OCI-LY1 (cell line): ENCODE data around the gene PSMD4.

Source experiments
- H2AFZ ChIP-seq: fragments of 200-600 bp; sonication (generic), shearing (Covaris generic); 2 replicates; pipeline ENCODE4 v1.6.0; 2014; ENCODE audit warnings: antibody characterized with exemption, mild to moderate bottlenecking, low read length
- H3F3A ChIP-seq: fragments of 200-600 bp; sonication (generic), shearing (Covaris generic); 2 replicates; pipeline ENCODE4 v1.6.0; 2014; ENCODE audit warnings: mild to moderate bottlenecking, antibody characterized with exemption, low read length, moderate library complexity; ENCODE audit not compliant: insufficient read depth
- H3K27ac ChIP-seq: fragments of 200-600 bp; sonication (generic); 2 replicates; pipeline ENCODE4 v1.5.1; 2014; ENCODE audit warnings: low read length, mixed run types, mild to moderate bottlenecking, low read depth; ENCODE audit not compliant: poor library complexity, severe bottlenecking
- H3K27me3 ChIP-seq: fragments of 200-600 bp; sonication (generic); 2 replicates; pipeline ENCODE4 v1.6.0; 2014; ENCODE audit warnings: antibody characterized with exemption, mild to moderate bottlenecking, low read length, moderate library complexity; ENCODE audit not compliant: insufficient read depth
- H3K36me3 ChIP-seq: fragments of 200-600 bp; sonication (generic); 2 replicates; pipeline ENCODE4 v1.6.1; 2014; ENCODE audit warnings: mild to moderate bottlenecking, antibody characterized with exemption, low read length, moderate library complexity, mixed read lengths; ENCODE audit not compliant: insufficient read depth
- H3K4me1 ChIP-seq: fragments of 200-600 bp; sonication (generic); 2 replicates; pipeline ENCODE4 v1.5.1; 2014; ENCODE audit warnings: mild to moderate bottlenecking, low read length, moderate library complexity; ENCODE audit not compliant: insufficient read depth, severe bottlenecking
- H3K4me2 ChIP-seq: fragments of 200-600 bp; sonication (generic), shearing (Covaris generic); 2 replicates; pipeline ENCODE4 v1.6.1; 2014; ENCODE audit warnings: low read length
- H3K4me3 ChIP-seq: fragments of 200-600 bp; sonication (generic); 2 replicates; pipeline ENCODE4 v1.5.1; 2014; ENCODE audit warnings: low read length, low read depth, mild to moderate bottlenecking, mixed read lengths; ENCODE audit not compliant: poor library complexity, severe bottlenecking
- H3K79me2 ChIP-seq: fragments of 200-600 bp; shearing (Covaris generic); 2 replicates; pipeline ENCODE4 v1.6.1; 2016; ENCODE audit warnings: mixed run types, low read length, mixed read lengths; ENCODE audit not compliant: insufficient read depth
- H3K9ac ChIP-seq: fragments of 200-600 bp; sonication (generic), shearing (Covaris generic); 2 replicates; pipeline ENCODE4 v1.6.1; 2014; ENCODE audit warnings: mild to moderate bottlenecking, low read length, mixed read lengths
- H3K9me2 ChIP-seq: fragments of 200-600 bp; sonication (generic), shearing (Covaris generic); 2 replicates; pipeline ENCODE4 v1.6.1; 2014; ENCODE audit warnings: low read depth, mild to moderate bottlenecking, low read length, mixed read lengths
- H3K9me3 ChIP-seq: fragments of 200-600 bp; shearing (Covaris generic); 2 replicates; pipeline ENCODE4 v1.6.1; 2014; ENCODE audit warnings: low read length, mixed read lengths
- H4K20me1 ChIP-seq: fragments of 200-600 bp; sonication (generic), shearing (Covaris generic); 2 replicates; pipeline ENCODE4 v1.6.0; 2016; ENCODE audit warnings: mild to moderate bottlenecking, low read length; ENCODE audit not compliant: insufficient read depth
- CTCF ChIP-seq: fragments of 200-600 bp; sonication (generic), shearing (Covaris generic); IDR thresholded peaks from 2 replicates; pipeline ENCODE4 v1.5.1; 2017; ENCODE audit warnings: mild to moderate bottlenecking, antibody characterized with exemption, low read length, moderate library complexity, mixed read lengths
- EZH2 ChIP-seq: fragments of 200-600 bp; sonication (generic), shearing (Covaris generic); IDR thresholded peaks from 2 replicates; pipeline ENCODE4 v1.8.0; 2017; ENCODE audit warnings: borderline replicate concordance, mixed run types, mild to moderate bottlenecking, antibody characterized with exemption, low read length, moderate library complexity, mixed read lengths

The PSMD4 gene

GRCh38 chr1:151222130-151222529, 32.4 kb upstream of the PSMD4 start:
- Histone ChIP-seq H3K4me3 (no peak overlapping the region), H3K27ac (no peak overlapping the region), H3K79me2 (peaks cover 44% of the 10 kb centered on the region)

GRCh38 chr1:151235235-151235634, 19.3 kb upstream of the PSMD4 start:
- Histone ChIP-seq H3K9ac (no peak overlapping the region), H2AFZ (no peak overlapping the region), H3K27me3 (no peaks in the 10 kb centered on the region), H3K4me2 (no peak overlapping the region), H3F3A (no peaks in the 10 kb centered on the region), H3K79me2 (no peaks in the 10 kb centered on the region), H3K9me2 (no peaks in the 10 kb centered on the region), H3K4me1 (no peaks in the 10 kb centered on the region), H4K20me1 (no peaks in the 10 kb centered on the region), H3K9me3 (no peaks in the 10 kb centered on the region), H3K27ac (no peak overlapping the region), H3K36me3 (peaks cover 98% of the 10 kb centered on the region), H3K4me3 (no peak overlapping the region)
- TF ChIP-seq EZH2, result no peak
- TF ChIP-seq CTCF, result no peak

More at GRCh38 chr1:151222130-151222529, 32.4 kb upstream of the PSMD4 start:
- Histone ChIP-seq H3K4me1 (no peaks in the 10 kb centered on the region), H2AFZ (no peak overlapping the region), H3K9me2 (no peaks in the 10 kb centered on the region), H3K4me2 (no peak overlapping the region), H3K9me3 (no peaks in the 10 kb centered on the region), H4K20me1 (no peaks in the 10 kb centered on the region), H3K27me3 (no peaks in the 10 kb centered on the region), H3K9ac (no peak overlapping the region), H3K36me3 (peaks cover 57% of the 10 kb centered on the region), H3F3A (no peaks in the 10 kb centered on the region)
- no peak for TF ChIP-seq CTCF

GRCh38 chr1:151237678-151238466, 16.7 kb upstream of the PSMD4 start:
- no peaks in the 10 kb centered on the region for H3K27me3 ChIP-seq
- H3K36me3 ChIP-seq, result peaks cover 96% of the 10 kb centered on the region
- no peak overlapping the region for H3K9ac ChIP-seq
- H4K20me1 ChIP-seq, result no peaks in the 10 kb centered on the region
- no peaks in the 10 kb centered on the region for H3K79me2 ChIP-seq
- TF ChIP-seq EZH2 (no peak), CTCF (no peak)
- no peak overlapping the region for H3K4me2 ChIP-seq
- H3K4me1 ChIP-seq, result no peaks in the 10 kb centered on the region
- no peak overlapping the region for H3K4me3 ChIP-seq
- no peaks in the 10 kb centered on the region for H3K9me2 ChIP-seq
- H3F3A ChIP-seq, result no peaks in the 10 kb centered on the region
- no peak overlapping the region for H2AFZ ChIP-seq
- H3K9me3 ChIP-seq, result no peaks in the 10 kb centered on the region
- H3K27ac ChIP-seq, result no peak overlapping the region
